Measurements from ENCODE around the gene MRPS34.

DNA sequence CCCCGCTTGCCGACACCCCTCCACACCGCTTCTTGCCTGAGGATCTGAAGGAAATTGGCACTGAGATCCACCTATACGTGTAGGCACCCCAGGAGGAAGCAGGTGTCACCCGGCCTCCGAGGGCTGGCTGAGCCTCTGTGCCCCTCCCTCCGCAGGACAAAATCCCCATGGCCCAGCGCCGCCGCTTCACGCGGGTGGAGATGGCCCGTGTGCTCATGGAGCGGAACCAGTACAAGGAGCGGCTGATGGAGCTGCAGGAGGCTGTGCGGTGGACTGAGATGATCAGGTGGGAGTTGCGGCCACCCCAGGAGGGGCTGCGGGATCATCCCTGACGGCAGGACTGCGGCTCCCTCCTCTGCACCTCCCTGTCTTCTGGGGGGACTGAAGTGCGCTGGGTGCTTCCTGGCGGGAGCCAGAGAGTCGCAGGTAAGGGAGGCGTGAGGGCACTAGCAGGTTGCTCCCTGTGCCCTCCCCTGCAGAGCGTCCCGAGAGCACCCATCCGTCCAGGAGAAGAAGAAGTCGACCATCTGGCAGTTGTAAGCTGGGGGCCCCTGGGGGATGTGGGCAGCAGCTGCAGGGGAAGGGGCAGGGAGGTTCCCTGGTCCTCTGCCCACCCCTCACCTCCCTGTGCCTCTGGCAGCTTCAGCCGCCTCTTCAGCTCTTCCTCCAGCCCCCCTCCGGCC lies 10.6 kb downstream of the MRPS34 start:
- no peak for TF ChIP-seq EP300 (IDR thresholded peaks at IDR 0.05; ENCODE audit: low read depth)
- TF ChIP-seq CTCF (IDR thresholded peaks at IDR 0.05), result no peak
- no peak for TF ChIP-seq POLR2AphosphoS5 (IDR thresholded peaks at IDR 0.05)

Data from transverse colon (tissue), 4 donors.